HG03139 (cell line): ENCODE data around the gene PTGFRN.
"Not testable (repeated sequence)": the region's sequence is repeated elsewhere in the genome, so short reads cannot be mapped to it uniquely, and the experiment has no call there.

Experiments
- ATAC-seq: cut with Tn5 transposase; IDR thresholded peaks from one replicate; pipeline ENCODE4 v1.9.1; 2021; ENCODE audit not compliant: unreplicated experiment

The PTGFRN gene

GRCh38 chr1:116909512-116910378, at the start of gene PTGFRN:
Gene PTGFRN (plus strand): TSS chr1:116909916. CDS start chr1:116910204, 288 bp downstream.
- no peak for ATAC-seq

DNA sequence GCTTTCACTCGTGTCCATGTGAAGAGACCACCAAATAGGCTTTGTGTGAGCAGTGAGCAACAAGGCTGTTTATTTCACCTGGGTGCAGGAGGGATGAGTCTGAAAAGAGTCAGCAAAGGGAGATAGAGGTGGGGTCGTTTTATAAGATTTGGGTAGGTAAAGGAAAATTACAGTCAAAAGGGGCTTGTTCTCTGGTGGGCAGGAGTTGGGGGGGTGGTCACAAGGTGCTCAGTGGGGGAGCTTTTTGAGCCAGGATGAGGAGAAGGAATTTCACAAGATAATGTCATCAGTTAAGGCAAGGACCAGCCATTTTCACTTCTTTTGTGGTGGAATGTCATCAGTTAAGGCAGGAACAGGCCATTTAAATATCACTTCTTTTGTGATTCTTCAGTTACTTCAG, 49.5 kb upstream of the PTGFRN start:
- not testable (repeated sequence) for ATAC-seq

DNA sequence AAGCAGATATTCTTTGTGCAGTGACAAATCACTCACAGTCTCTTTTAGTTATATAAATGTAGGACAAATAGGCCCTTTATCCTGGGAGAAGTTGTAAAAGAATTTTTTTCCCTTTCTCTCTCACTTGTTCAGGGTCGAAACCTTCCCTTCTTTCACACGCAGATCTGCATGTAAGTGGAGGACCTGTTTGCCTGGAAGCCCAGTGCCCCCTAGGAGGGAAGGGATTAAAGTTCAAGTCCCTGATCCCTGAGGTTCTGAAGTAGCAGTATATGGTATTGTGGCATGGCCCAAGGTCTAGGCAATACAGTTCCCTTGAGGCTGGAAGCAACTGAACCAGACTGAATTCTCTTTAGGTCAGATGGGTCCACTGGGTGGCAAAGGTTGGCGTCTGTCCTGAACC, 48.6 kb upstream of the PTGFRN start:
- ATAC-seq: no peak

DNA sequence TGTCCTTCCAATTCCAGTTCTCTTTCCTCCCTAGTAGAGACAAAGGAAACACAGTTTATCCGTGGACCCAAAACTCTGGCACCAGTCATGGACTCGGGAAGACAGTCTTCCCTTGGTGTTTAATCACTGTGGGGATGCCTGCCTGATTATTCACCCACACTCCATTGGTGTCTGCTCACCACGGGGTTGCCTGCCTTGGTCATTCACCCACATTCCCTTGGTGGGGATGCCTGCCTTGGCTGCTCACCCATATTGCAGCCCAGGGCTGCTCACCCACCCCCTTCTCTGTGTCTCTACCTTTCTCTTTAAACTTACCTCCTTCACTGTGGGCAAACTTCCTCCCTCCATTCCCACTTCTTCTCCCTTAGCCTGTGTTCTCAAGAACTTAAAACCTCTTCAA, 46.7 kb upstream of the PTGFRN start:
- ATAC-seq: not testable (repeated sequence)

GRCh38 chr1:116866478-116866877, 43.2 kb upstream of the PTGFRN start:
- ATAC-seq: not testable (repeated sequence)

DNA sequence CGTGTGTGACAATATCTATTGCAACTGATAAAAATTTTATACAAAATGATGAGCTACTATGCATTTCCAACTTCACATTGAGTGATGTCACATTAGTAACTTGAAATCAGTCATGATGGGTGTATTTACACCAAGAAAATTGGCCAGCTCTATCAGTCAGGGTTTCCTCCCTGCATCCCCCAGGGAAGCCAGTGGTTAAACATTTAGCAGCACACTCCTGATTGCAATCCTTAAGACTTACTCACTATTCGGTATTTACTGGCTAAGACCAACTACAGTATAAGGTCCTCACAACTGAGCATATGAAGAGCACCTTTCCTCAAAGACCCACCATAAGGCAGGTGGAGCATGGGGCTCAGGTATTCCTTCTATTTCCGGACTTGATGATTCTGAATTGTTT, 41.3 kb upstream of the PTGFRN start:
- ATAC-seq: no peak

DNA sequence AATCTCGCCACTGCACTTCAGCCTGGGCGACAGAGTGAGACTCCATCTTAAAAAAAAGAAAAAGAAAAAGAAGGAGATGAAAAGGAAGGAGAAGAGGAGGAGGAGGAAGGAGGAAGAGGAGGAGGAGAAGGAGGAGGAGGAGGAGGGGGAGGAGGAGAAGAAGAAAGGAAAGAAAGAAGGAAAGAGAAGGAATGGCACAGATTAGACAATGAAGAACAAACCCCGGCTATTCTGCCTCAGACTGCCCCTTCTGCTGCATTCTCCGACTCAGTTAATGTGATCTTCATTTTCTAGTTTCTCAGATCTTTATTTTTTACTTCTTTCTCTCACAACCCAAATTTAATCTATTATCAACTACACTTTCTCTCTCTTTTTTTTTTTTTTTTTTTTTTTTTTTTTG, 40.1 kb upstream of the PTGFRN start:
- ATAC-seq: no peak

DNA sequence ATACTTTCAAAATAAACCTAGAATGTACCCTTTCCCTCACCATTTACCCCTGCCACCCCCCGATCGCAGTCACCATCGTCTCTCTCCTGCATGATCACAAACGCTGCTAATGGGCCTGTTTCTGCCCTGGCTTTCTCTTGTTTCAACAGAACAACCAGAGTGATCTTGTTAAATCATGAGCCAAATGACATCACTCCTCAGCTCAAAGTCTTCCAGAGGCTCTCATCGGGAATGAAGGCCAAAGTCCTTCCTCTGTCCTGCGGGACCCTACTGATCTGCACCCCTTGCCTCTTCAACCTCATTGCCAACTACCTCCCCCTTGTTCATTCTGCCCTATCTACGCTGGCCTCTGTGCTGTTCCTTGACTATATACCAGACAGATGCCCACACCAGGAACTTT, 39.4 kb upstream of the PTGFRN start:
- ATAC-seq: no peak

DNA sequence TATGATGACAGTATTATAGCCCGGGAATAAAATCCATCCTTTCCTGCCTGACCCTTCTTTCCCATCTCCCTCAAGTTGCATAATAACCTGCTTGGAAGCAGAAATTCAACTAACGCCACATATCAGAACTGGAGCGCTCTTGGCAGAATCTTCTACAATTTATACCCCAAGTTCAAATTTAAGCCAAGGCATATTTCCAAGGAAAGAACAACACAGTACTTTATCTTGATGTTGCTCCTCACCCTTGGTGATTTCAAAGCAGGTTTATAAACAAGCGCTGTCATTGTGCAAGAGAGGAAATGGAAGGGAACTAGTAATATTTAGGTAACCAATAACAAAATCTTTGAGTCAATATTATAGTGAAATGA, 38.0 kb upstream of the PTGFRN start:
- no peak for ATAC-seq

GRCh38 chr1:116873680-116874271, 35.9 kb upstream of the PTGFRN start:
- no peak for ATAC-seq

GRCh38 chr1:116874733-116875249, 34.9 kb upstream of the PTGFRN start:
- no peak for ATAC-seq

DNA sequence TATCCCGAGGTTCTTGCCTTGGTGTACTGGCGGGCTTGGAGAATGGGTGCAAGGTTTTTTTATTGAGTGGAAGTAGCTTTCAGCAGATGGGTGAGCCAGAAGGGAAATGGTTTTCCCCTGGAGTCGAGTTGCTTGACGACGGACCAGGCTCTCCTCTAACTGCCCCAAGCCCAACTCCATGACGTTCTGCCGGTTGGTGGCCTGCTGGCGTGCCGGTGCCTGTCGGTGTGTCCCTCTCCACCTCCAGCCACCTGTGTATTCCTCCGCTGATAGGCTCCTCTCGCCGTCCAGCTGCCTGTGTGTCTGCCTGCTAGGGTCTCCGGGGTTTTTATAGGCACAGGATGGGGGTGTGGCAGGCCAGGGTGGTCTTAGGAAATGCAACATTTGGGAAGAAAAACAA, 34.3 kb upstream of the PTGFRN start:
- ATAC-seq: no peak

- not testable (repeated sequence) for ATAC-seq
These were observed 33.8 kb upstream of the PTGFRN start for GRCh38 chr1:116875946-116876345.

DNA sequence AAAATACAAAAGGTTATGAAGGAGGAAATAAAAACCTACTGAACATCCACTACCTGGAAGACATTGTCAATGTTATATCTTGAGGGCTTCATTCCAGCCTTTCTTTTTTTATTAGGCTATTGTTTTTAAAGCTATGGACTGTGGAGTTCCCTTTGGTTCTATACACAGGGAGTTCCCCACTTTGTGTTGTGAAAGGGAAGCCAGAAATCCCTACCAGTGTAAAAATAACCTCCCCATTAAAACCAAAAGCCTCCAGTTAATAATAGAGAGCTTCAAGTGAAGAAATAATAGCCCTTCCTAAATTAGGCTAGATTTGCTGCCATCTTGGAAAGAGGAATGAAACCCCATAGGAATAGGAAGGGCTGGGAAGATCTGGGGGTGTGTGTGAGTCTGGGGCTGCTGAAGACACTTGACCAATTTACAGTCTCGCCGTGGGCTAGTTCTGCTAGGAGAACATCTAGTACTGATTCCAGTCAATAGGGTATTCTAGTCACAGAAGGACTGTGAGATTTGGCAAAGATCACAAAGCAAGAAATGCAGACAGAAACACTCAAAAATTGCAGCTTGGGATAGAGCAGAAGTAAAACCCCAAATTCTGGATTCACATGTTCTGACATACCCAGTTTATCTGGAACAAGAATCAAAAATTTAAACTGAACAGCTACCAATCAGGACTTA, 32.4 kb upstream of the PTGFRN start:
- ATAC-seq: no peak

DNA sequence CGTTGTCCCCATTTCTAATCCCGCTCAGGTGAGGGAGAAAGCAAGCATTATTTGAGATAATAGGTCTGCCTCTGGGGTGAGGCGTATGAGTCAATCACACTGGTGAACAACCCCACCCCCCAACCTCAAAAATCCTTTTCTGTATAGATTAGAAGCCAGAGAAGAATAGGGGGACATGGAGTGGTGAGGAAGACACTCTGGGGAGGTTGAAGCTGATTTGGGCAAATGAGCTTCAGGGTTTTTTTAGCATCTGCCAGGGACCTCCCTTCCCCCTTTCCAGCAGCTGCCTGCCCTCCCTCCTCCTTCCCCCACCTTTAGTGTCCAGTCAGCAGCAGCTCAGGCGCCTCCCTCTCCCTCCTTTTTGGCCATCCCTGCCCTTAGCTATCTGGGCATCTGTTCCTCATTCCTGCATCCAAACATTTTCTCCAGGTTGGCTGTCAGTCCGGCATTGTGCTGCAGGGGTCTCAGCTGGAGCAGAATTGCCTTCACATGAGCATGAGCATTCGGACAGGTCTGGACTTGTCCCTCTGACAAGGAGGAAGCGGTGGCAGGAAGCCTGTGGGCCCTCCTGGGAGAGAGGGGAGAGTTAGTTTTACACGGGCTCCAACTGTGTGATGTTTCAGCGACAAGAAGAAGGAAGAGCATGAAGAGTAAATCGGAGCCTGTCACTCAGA, 30.8 kb upstream of the PTGFRN start:
- ATAC-seq: no peak

DNA sequence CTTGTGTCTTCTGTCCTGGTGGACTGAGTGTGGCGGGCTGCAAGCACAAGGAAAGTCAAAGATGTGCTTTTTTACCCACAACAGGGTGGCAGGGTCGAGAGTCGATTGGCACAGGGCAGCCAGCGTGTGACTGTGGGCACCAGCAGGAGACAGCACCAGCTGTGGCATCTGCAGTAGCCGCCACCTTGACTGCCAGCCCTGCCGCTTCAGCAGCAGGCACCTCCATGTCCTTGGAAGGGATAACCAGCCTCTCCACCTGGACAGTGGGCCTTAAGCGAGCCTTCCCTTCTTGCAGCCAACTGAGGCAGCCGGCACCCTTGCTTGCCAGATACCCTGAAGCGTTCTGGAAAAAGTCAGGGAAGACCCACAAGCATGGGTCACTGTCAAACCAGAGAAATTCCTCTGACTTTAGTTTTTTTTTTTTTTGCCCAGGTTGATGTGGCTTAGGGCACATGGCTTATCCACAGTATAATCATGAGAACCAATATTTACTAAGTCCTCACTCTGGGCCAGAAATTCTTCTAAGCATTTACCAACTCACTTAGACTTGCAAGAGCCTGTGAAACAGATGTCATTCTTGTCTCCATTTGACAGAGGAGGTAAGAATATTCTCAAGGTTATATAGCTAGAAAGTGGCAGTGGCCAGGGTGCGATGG, 30.1 kb upstream of the PTGFRN start:
- no peak for ATAC-seq

- ATAC-seq: no peak
These were observed 28.8 kb upstream of the PTGFRN start for GRCh38 chr1:116880917-116881316.

DNA sequence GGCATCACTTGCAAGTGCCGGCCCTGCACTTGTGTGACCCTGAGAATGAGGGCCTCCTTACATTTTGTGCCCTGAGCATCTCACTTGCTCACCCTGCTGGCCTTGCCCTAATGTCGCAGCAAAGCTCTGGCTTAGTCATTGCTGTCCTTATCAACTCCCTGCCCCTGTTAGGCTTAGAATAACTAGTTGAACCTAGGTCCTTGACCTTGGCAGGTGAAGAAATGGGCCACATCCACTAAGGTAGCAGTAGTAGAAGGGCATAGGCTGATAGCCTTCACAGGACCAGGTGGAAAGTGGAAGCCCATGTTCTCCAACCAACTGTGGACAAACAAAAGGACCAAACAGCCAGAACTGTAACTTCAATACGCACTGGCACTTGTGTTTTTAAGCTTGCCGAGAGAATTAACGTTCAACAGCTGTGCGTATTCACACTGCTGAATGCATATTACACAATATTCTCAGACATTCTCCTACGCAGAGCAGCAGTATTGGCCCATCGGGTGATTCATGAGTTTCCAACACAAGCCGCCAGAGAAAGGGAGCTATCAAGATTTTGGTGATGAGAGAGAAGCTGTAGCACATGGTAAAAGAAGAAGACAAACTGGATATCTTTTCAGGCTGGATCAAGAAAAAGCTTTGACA, 27.7 kb upstream of the PTGFRN start:
- no peak for ATAC-seq

DNA sequence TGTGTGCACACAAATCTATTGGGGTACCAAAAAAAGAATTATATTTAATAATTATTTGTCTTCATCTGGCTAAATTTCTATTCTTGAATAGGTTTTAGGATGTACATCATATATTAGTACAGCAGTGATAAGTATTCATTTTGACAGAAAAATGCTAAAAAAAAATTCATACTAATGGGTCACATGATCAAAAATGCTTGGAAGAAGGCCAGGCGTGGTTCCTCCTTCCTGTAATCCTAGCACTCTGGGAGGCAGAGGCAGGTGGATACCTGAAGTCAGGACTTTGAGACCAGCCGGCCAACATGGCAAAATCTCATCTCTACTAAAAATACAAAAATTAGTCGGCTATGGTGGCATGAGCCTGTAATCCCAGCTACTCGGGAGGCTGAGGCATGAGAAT, 26.9 kb upstream of the PTGFRN start:
- no peak for ATAC-seq

DNA sequence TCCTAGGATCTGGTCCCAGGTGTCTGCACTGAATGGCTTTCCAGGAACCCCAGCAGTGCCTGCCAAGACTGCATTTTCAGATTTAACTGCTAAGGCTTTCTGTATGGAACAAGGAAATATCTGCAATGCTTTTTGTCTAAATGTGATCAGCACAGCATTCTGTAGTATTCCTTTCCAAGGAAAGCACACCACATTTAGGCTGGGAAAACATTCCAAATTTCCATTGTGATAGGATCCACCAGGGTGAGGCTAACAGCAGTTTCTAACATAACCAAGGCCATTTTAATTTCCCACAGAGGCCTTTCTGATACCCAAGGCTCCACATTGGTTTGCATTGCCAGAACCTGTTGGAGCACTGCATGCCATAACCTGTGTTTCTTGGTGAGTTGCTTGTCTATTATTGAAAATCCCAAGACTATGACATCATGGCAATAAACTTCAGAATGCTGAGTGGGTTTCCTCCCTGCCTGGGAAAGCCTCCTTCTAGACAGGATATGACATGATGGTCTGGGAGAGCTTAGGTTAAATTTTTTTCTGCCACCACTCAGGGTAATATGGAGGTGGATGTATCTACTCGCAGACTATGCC, 23.3 kb upstream of the PTGFRN start:
- no peak for ATAC-seq
